GM12864 (cell line): Measurements from ENCODE around the gene SYNE3.
"Not testable (repeated sequence)": the region's sequence is repeated elsewhere in the genome, so short reads cannot be mapped to it uniquely, and the experiment has no call there.

Experiments
- DNase-seq: peaks from one replicate; pipeline ENCODE4 v3.0.0-alpha.2; 2011; ENCODE audit warnings: low read depth
- H3K4me3 ChIP-seq: 2 replicates; pipeline ENCODE4 v1.5.1; 2011; ENCODE audit warnings: mild to moderate bottlenecking, low read depth, low read length, control low read depth
- TF ChIP-seq, protein P1 (sequence below): IDR thresholded peaks from 2 replicates; pipeline ENCODE4 v1.5.1; 2011; ENCODE audit warnings: low read depth, mild to moderate bottlenecking, moderate library complexity, low read length, control low read depth, inconsistent platforms; ENCODE audit errors: missing control alignments

Gene SYNE3

DNA sequence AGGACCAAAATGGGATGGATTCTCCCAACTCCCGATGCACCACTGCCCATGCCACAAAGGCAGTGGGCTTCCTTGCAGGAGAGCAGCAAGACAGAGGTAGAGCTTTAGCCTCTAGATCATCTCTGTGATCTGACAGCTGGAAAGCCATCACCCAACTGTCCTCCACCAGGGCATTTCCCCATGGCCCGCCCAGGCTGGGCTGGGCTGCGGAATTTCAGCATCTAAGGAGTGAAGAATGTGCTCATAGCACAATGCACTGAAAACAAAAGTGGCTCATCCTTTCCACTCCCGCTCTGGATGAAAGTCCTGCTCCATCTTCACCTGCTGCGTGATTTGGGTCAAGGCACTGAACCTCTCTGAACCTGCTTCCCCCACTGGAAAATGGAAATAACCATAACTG is 5.6 kb downstream of the SYNE3 start:
- TF ChIP-seq, protein P1, sequence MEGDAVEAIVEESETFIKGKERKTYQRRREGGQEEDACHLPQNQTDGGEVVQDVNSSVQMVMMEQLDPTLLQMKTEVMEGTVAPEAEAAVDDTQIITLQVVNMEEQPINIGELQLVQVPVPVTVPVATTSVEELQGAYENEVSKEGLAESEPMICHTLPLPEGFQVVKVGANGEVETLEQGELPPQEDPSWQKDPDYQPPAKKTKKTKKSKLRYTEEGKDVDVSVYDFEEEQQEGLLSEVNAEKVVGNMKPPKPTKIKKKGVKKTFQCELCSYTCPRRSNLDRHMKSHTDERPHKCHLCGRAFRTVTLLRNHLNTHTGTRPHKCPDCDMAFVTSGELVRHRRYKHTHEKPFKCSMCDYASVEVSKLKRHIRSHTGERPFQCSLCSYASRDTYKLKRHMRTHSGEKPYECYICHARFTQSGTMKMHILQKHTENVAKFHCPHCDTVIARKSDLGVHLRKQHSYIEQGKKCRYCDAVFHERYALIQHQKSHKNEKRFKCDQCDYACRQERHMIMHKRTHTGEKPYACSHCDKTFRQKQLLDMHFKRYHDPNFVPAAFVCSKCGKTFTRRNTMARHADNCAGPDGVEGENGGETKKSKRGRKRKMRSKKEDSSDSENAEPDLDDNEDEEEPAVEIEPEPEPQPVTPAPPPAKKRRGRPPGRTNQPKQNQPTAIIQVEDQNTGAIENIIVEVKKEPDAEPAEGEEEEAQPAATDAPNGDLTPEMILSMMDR = no peak
- H3K4me3 ChIP-seq = no peak overlapping the region
- no peak for DNase-seq

DNA sequence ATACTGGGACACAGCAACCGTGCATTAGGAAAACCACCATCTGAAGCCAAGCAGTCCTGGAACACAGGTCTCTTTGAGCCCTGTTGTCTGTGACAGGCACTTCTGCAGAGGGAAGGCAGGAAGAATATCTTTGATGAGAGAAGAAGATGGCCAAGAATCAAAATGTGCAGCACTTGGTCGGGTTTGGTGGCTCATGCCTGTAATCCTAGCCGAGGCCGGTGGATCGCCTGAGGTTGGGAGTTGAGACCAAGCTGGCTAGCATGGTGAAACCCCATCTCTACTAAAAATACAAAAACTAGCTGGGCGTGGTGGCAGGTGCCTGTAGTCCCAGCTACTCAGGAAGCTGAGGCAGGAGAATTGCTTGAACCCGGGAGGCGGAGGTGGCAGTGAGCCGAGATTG is 6.1 kb downstream of the SYNE3 start:
- H3K4me3 ChIP-seq, DNase-seq: not testable (repeated sequence)

GRCh38 chr14:95509495-95509894 is 7.0 kb downstream of the SYNE3 start:
- DNase-seq = no peak
- H3K4me3 ChIP-seq = no peak overlapping the region
- TF ChIP-seq, protein P1 = no peak

- TF ChIP-seq, protein P1 = no peak
- H3K4me3 ChIP-seq = no peak overlapping the region
- DNase-seq = no peak
These were observed 8.1 kb downstream of the SYNE3 start for GRCh38 chr14:95508377-95508776.

DNA sequence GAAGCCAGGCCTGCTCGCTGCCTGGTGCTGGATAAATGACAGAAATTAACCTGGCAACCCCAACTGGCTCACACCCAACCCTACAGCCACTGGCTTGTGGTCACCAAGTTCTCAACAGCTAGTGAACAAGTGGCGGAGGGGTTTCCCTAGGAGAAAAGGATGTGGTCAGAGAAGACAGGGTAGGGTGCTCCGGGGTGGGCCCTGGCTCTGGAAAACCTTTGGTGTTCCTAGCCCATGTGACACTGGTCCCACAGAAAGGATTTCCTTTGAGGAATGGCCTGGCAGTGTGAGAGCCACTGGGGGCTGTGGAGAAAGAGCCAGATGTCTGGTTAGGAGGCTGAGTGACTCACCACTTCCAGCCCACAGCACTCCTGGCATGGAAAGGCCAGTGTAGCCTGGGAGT is 8.7 kb downstream of the SYNE3 start:
- TF ChIP-seq, protein P1 = no peak
- DNase-seq = no peak
- no peak overlapping the region for H3K4me3 ChIP-seq

GRCh38 chr14:95507174-95507573 is 9.3 kb downstream of the SYNE3 start:
- no peak for DNase-seq
- H3K4me3 ChIP-seq = no peak overlapping the region
- TF ChIP-seq, protein P1 = no peak

DNA sequence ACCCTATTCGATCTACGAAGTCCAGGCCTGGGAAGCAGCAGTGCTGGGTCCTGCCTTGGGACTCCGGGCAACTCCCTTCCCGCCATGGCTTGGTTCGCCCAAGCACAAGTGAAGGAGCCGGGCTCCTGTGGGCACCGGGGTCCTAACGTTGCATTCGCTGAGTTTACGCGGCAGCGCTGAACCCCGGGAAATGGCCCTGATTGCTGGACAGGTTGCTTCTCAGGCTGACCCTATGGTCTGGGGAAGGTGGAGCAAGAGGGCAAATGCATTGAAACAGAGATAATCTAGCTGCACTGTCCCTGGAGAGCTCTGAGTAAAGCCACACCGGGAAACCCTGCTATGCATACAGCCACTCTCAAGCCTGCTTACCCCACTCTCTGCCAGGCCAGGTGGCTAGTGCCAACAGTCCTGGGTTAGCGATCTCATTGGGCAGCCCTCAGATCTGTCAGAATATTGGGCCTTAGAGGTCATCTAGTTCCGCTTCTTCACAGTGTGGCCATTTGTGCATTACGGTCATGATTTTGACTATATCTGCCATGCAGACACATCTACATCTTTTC is 11.3 kb downstream of the SYNE3 start:
- TF ChIP-seq, protein P1 = no peak
- no peak for DNase-seq
- H3K4me3 ChIP-seq = no peak overlapping the region; the same call in 1 of the 2 replicates
